DLD1 (cell line): ENCODE results near the gene MUL1.

ENCODE experiments used
- in situ Hi-C: cut with HindIII; loops from 2 replicates; pipeline ENCODE4 v1.10.0; 2017; ENCODE audit warnings: low sequenced_read_pairs

Gene MUL1

DNA sequence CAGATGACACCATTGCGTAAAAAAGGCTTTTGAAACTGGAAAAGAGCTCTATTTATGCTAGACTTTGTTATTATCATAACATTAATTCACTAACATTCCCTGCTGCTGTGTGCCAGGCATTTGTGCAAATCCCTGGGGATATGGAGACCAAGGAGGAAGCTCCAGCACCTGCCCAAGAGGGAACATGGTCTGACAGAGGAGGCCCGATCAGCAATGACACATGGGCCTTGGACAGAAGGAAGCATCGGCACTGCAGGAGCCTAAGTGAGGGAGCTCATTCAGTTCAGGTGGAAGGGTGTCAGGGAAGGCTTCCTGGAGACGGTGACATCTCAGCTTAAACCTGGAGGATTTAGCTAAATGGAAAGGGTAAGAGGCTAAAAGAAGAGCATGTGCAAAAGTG is 35.8 kb downstream of the MUL1 start:
- in situ Hi-C loops = no loop called here

DNA sequence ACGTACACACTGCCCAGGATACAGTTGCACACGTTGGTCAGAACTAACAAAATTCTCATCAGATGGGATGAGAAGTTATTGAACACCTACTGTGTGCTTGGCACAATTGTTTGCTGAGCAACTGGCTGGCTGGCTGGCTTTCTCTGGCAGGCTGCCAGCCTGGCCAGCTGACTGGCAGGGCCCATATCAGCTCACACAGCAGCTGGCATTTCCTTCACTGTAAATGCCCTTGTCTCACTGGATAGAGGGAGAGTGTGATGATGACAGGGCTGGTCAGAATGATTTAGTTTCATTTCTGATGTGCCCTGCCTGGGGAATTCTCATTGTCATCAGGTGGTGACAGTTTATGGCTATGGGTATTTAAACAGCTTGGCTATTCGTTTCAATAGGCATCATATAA is 37.8 kb downstream of the MUL1 start:
- in situ Hi-C loops = no loop called here

DNA sequence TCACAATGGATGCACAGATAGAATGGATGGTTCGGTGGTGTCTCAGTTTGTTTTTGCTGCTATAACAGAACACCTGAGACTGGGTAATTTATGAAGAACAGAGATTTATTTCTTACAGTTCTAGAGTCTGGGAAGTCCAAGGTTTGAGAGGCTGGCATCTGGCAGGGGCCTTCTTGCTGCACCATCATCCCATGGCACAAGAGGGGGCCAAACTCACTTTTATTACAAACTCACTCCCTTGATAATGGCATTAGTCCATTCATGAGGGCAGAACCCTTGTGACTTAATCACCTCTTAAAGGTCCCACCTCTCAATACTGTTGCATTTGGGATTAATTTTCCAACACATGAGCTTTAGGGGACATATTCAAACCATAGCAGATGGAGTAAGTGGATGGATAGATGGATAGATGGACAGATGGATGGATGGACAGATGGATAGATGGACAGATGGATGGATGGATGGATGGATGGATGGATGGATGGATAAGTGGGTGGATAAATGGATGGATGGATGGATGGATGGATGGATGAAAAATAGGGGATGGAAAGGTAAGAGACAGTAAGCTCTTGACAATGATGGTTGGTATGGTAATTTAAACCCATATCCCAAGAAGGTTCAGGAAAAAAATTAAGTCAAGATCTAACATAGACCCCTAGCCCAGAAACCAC is 38.4 kb downstream of the MUL1 start:
- in situ Hi-C loops = no loop called here

DNA sequence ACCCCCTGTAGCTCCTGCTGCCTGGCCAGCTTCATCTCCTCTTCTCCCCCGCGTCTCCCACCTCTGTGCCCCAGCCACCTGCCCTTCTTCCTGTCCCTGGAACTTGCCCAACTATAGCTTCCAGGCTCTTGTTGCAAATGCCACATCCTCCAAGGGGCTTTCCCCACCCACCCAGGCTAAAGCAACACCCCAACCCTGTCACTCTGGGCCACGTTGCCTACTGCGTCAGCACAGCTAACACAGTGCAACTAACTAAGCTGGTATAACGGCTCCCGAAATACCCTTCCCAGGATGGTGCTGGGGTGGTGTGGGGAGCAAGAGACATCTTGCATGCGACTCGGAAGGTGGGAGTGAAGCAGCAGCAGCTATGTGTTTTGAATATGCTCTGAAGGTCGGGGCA is 41.7 kb downstream of the MUL1 start:
- in situ Hi-C loops = no loop called here

DNA sequence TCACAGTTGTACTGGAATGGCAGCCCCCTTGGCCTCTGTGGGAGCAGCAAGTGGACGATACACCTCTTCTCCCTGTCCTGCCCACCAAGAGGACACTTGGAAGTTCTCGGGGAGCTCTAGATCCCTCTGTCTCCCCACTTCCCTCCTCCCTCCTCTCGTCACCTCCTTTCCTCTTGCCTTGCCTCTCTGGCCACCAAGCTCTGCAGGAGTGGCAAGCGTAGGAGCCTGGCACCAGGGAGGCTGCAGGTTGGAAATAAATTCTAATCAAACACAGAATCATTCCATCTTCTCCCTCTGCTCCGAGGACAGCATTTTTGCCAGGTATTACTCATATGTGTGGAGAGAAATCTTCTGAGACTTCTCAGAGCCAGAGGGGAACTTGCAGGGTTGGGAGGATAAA is 42.8 kb downstream of the MUL1 start:
- in situ Hi-C loops = no loop called here

DNA sequence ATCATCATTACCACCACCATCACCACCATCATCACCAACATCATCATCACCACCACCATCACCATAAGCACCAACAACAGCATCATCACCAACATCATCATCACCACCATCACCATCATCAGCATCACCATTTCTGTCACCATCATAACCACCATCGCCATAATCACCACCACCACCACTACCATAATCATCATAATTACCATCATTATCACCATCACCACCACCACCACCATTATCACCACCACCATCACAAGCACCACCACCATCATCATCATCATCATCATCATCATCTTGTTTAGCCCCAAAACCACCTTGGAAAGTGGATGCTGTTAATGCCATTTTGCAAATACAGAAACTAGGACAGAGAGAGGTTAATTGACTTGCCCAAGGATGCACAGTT is 44.4 kb downstream of the MUL1 start:
- in situ Hi-C loops = no loop called here

DNA sequence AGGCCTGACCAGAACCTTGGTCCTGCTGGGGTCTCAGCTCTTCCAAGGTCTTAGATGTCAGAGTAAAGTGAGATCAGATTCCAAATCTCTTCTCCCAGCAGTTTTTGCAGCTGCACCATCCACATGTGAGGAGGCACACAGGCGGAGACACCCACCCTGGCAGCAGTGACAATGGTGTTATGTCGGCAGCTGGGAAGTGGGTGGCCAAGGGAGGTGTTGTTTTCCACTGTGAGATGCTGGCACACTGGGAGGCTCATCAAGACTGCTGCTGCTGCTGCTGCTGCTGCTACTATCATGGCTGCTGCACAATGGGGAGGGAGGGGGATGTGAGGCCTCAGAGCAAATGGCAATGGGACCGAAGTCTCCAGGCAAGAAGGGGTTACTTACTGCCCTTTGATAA is 45.6 kb downstream of the MUL1 start:
- in situ Hi-C loops = no loop called here

DNA sequence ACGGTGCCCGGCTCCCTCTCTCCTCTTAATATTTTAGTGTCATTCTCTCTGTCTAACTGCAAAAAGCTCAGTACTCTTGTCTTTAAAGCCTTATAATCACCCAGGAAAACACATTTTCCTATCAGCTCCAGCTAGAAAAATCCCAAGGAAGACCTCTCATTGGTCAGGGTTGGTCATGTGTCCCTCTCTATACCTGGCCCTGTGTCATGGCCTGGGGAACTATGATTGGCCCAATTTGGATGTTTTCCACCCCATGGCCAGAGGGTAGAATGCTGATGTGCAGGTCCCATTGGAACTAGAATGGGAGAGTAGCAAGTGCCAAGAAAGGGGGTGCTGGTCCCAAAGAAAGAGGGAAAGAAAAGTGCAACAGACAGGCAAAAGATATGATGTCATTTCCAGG is 49.2 kb downstream of the MUL1 start:
- in situ Hi-C loops = no loop called here

DNA sequence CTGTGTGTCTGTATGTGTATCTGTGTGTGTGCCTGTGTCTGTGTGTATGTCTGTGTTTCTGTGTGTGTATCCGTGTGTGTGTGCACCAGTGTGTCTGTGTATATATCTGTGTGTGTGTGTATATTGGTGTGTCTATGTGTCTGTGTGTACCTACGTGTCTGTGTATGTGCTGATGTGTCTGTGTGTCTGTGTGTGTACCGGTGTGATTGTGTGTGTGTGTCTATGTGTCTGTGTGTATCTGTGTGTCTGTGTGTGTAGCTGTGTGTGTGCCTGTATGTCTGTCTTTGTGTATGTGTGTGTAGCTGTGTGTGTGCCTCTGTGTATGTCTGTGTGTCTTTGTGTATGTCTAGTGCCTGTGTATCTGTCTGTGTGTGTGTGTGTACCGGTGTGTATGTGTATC is 53.9 kb downstream of the MUL1 start:
- in situ Hi-C loops = no loop called here

DNA sequence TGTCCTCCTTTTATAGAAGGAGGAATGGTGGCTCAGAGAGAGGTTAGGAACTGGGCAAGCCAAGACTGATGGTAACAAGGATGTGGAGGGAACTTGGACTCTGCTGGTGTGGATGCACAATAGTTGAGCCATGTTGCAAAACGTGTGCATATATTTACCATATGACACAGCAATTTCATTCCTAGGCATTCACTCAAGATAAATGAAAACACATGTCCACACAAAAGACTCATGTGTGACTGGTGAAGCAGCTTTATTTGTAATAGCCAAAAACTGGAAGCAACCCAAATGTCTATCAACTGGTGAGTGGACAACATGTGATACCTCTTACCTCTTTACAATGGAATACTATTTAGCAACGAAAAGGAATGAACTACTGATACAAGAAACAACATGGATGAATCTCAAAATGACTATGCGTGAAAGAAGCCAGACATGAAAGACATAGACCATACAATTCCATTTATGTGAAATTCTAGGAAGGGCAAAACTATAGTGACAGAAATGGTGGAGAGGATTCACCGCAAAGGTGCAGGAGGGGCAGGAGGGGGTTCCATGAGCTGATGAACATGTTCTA is 58.1 kb downstream of the MUL1 start:
- in situ Hi-C loops = no loop called here
